ENCODE results near the gene B3GAT3. TPM values are rescaled to one million over a fixed set of nuclear protein-coding genes. Genes with fewer than 3 reads are reported as not detected.

The B3GAT3 gene
- total and polyA plus RNA-seq, 2 of the 8 experiments (the other 6 are each of a cell fraction or from before 2014, with no cell fraction given), result 28.0 to 39.0 TPM

GRCh38 chr11:62601372-62602140, 20.2 kb downstream of the B3GAT3 start, which contains the start of gene MTA2 (continued):
- TF ChIP-seq SRF (IDR thresholded peaks at IDR 0.05; ENCODE audit: low read depth, low read length), result no peak
- TF ChIP-seq NANOG (IDR thresholded peaks at IDR 0.05; ENCODE audit: insufficient read depth, low read depth, low read length, poor library complexity, severe bottlenecking), result no peak
- peak; percentile 46; the same call in 1 of the 2 replicates for TF ChIP-seq CHD2 (IDR thresholded peaks at IDR 0.05; ENCODE audit: low read length)
- TF ChIP-seq E2F6 (IDR thresholded peaks at IDR 0.05), result no peak
- TF ChIP-seq CHD1 (IDR thresholded peaks at IDR 0.05; ENCODE audit: low read depth, low read length), result no peak
- no peak for TF ChIP-seq POU5F1 (IDR thresholded peaks at IDR 0.05; ENCODE audit: low read depth, low read length)
- no peak for TF ChIP-seq TAF7 (optimal IDR thresholded peaks at IDR 0.05; ENCODE audit: borderline replicate concordance, low read depth, low read length)
- no peak for TF ChIP-seq KDM1A (IDR thresholded peaks at IDR 0.05; ENCODE audit: borderline replicate concordance, low read length)
- TF ChIP-seq RXRA (IDR thresholded peaks at IDR 0.05; ENCODE audit: insufficient read depth, low read depth, low read length), result no peak
- peak; percentile 56; the same call in 1 of the 2 replicates for TF ChIP-seq RBBP5 (IDR thresholded peaks at IDR 0.05; ENCODE audit: borderline replicate concordance, low read depth, low read length)
- TF ChIP-seq MAX (IDR thresholded peaks at IDR 0.05), result 0 out of 2 replicates have a peak, but pooled peaks have one; percentile 44
- TF ChIP-seq ASH2L (IDR thresholded peaks at IDR 0.05; ENCODE audit: low read length), result peak; percentile 2
- TF ChIP-seq TCF12 (IDR thresholded peaks at IDR 0.05; ENCODE audit: low read depth, low read length), result no peak
- no peak for TF ChIP-seq USF2 (IDR thresholded peaks at IDR 0.05; ENCODE audit: low read length)
- TF ChIP-seq CREB1 (IDR thresholded peaks at IDR 0.05), result no peak
- peak; percentile 62; the same call in 1 of the 2 replicates for TF ChIP-seq EGR1 (IDR thresholded peaks at IDR 0.05; ENCODE audit: borderline replicate concordance, low read depth, low read length)
- TF ChIP-seq SAP30 (IDR thresholded peaks at IDR 0.05; ENCODE audit: insufficient read depth, insufficient replicate concordance, low read length), result no peak
- peak; percentile 36; the same call in 1 of the 2 replicates for TF ChIP-seq POLR2AphosphoS5 (IDR thresholded peaks at IDR 0.05; ENCODE audit: low read depth, low read length)

All from H1 (cell line).